HG03097 (cell line): ENCODE results near the gene NTNG1.
"Not testable (repeated sequence)": the region's sequence is repeated elsewhere in the genome, so short reads cannot be mapped to it uniquely, and the experiment has no call there.

Source experiments
- ATAC-seq: cut with Tn5 transposase; IDR thresholded peaks from one replicate; pipeline ENCODE4 v1.9.1; 2021; ENCODE audit not compliant: unreplicated experiment, low FRiP score

The NTNG1 gene

GRCh38 chr1:107194380-107194779 is 53.5 kb downstream of the NTNG1 start:
- no peak for ATAC-seq

GRCh38 chr1:107195476-107195875 is 54.6 kb downstream of the NTNG1 start:
- no peak for ATAC-seq

DNA sequence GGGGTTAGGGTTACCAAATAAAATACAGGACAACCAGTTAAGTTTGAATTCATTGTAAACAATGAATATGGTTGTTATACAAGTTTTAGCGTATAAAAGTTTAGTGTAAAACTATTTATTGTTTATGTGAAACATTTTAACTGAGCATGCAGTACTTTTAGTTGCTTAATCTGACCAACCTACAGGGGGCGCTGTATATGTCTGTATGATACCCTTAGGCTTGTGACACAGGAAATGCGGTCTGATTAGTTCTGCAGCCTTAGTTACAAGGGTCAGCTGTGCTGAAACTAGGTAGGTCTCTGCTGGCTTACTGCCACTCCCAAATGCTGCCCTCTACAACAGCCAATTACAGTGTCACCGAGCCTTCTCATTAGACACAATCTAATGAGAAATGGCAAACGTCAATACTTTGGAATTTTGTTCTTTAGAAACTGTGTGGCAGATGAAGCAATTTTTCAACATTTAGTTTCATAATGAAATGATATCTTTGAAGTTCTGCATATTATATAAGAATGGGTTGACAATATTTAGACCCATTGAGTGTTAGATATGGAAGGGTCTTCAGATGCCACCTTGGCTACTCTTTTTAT is 56.2 kb downstream of the NTNG1 start:
- ATAC-seq: peak; percentile 89

GRCh38 chr1:107198561-107198960 is 57.7 kb downstream of the NTNG1 start:
- ATAC-seq: no peak

DNA sequence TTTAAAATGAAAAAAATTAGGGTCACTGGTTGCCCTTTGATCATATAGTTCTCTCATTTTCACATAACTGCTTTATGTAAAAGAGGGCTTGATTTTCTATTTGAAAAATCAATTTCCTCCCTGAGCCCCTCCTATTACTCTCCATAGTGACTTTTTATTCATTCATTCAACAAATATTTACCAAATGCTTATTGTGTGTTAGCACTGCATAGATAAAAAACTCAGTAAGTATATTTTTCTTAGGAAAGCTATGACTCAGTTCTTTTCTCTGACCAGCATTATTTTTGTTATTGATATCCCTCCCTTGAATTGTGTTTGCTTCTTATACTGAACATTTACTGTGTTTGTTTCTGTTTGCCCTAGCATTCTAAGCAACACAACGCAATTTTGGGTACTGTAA is 59.8 kb downstream of the NTNG1 start:
- no peak for ATAC-seq

DNA sequence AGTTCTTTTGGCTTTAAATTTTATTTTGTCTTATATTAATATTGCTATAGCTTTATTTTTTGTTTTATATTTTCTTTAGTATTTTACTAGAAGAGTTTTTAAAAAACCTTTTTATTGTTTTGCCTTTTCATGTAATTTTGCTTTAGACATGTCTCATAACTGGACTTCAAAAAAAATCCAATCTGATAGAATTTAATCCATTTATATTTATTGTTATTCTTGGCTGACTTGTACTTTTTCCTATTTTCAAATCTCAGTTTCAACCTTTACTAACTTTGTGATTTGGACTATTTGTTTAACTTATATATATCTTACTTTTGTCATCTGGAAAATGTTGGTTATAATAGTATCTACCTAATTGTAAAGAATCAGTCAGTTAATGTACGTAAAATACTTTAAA is 61.2 kb downstream of the NTNG1 start:
- no peak for ATAC-seq

DNA sequence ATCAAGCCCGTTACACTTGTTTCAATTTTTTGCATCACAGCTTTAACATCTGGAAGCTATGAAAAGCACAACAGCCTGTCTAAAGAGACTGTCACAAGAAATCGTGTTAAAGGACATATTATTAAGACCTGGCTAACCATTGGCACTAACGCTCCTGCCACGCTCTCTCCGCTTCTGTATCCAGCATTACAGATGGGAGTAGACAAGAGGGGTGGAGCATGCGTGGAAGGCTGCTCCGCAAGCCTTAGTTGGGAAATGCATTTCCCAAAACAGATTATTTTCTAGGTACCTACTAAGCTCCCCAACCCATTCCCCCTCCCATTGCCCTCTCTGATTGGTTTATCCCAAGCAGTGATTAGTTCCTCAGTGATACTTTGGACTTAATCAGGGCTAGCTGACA is 72.4 kb downstream of the NTNG1 start:
- ATAC-seq: no peak

DNA sequence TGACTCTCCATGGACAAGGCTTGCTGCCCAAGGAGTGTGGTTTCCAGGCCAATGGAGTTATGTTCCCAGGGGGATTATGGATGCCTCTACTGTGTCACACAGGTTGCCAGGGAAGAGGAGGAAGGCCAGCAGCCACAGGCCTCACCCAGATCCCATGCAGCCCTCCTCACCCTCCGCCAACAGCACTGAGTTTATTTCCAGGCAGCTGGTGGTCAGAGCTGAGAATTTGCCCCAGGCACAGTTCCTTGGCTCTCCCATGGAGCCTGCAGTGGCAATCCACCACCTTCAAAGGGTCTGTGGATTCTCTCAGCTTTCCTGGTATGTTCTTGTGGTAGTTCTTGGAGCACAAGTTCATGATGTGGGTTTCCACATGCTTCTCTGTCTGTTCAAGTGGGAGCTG is 79.2 kb downstream of the NTNG1 start:
- no peak for ATAC-seq

- ATAC-seq: no peak
These were observed 84.9 kb downstream of the NTNG1 start for GRCh38 chr1:107225706-107226105.

DNA sequence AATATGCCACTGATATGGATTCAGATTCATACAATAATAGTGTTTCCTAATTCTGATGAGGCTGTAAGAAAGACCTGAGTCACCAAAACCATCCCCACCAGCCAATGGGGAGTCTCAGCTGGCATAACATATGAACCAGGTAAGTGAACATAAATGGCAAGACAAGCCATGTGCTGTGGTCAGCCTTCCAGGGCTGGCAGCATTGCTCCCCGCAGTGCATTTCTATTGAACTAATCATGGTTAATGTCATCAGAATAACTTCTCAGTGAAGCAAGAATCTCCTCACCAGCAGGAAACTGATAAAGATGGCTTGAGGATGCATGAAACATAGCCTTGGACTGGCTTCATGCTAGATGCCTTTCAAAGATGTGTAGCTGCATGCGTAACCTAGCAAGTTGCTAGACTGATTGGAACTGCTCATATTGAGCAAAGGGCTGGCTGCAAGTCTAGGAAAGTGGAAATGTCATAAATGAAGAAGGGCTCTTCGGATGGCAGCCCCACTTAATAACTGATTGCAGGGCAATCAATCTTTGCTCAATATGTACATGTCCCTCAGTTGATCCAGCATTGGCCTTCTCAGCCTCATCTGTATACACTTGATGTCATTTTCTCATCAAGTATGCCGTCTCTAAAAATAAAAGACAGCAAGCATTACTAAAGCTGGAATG is 88.0 kb downstream of the NTNG1 start:
- no peak for ATAC-seq

- ATAC-seq: no peak
These were observed 88.9 kb downstream of the NTNG1 start for GRCh38 chr1:107229711-107230110.

DNA sequence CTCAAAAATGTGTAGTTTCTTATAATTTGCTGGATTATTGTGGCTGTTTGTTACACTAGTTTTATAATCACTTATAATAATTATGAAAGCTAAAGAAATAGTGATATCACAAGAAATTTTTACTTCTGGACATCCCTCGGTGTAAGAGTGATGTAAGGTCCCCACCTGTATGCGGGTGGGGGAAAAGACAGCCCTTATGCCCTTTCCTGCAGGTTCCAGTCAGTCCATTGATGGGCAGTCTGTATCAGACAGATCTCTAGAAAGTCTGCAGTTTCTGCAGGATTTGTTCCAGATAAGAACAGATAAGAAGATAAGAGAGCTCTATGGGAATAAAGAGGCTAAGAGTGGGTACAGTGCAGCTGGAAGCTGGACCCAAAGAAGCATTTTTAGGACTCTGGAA is 89.3 kb downstream of the NTNG1 start:
- ATAC-seq: no peak

- ATAC-seq: no peak
These were observed 90.5 kb downstream of the NTNG1 start for GRCh38 chr1:107231291-107231690.

DNA sequence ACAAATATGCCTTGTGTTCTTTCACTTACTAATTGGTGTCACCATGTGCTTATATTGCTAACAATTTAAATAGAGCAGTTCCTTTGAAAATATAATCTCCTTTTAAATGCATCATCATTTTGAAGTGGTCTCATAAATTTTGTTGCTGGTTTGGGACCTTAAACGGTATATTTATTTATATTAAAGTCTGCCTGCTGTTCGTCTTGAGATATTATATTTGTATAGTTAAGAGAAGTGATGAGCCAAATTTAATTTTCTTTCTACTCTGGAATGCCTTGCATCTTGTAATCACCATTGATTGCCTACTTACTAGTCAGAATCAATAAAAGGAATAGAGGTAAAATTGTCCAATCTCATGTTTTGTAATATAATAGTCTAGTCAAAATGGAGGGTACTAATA is 91.6 kb downstream of the NTNG1 start:
- no peak for ATAC-seq

GRCh38 chr1:107236760-107237159 is 95.9 kb downstream of the NTNG1 start:
- ATAC-seq: not testable (repeated sequence)

GRCh38 chr1:107243461-107243860 is 102.6 kb downstream of the NTNG1 start:
- no peak for ATAC-seq

DNA sequence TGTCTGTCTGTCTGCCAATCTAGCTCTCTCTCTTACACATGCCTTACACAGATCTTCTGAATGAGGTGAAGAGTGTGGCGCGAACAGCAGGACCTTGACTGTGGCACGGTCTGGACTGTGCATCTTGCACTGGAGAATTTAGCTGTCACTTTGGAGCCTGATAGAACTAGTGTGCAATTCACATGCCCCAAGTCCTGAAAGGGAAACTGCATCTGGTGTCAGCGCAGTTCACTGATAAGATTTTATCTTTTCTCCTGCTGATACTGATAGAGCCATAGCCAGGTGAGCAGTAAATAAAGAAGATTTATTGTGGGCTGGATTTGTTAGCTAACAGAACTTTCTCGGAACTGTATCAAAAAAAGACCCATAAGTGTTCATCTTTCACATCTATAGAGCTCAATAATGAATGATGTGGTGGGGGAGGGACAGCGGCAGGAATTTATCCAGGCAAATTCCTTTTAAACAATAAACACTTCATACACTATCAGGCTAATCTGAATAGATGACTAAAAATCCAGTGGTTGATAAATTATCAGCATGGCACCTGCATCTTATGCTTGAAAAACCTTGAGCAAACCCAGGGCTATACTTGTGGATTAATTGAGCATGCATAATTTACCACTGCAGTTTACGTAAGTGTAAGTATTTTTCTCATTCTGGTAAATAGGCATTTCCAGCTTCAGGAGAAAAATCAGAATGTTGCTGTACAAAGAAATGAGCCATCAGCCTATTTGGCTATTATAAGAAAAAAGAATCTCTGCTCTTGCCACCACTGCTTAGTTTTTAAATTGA is 104.1 kb downstream of the NTNG1 start:
- ATAC-seq: no peak

DNA sequence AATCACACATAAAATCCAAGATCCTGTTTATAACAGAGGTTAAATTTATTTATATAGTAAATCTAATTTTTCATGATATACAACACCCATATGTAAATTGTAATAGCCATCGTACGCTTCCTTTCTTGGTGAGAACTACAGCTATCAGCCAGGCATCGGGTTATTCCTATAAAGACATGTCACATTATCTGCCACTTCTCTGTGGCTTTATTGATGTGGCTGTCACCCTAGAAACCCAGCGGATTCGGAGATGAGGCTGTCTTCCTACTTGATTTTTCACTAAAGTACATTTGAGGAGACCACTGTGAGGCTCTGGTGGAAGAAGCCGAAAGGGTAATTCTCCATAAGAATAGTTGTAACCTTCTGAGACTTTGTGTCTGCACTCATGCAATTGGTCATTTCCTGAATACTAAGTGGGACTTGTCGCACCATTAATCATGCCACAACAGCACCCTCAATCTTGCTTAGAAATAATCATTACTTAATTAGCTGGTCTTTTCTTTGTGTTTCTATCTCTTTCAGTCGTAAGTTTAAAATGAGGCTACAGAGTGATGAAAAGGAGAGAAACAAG is 106.0 kb downstream of the NTNG1 start:
- ATAC-seq: no peak

GRCh38 chr1:107247679-107248078 is 106.8 kb downstream of the NTNG1 start:
- no peak for ATAC-seq

DNA sequence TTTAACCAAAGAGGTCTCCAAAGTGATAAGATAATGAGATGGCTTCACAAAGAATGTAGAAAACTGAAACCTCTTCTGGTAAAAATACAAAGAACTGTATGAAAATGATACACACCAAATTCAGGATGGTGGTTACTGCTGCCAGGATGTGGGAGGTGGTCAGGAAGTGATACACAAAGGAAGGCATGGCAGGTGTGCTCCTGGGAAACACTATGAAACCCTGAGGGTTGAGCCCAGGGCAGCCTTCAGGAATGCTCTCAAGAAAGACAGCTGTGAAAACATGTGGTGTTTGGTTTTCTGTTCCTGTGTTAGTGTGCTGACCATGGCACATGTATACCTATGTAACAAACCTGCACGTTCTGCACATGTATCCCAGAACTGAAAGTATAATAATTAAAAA is 109.3 kb downstream of the NTNG1 start:
- no peak for ATAC-seq

GRCh38 chr1:107251083-107251482 is 110.2 kb downstream of the NTNG1 start:
- ATAC-seq: no peak

GRCh38 chr1:107251839-107252238 is 111.0 kb downstream of the NTNG1 start:
- no peak for ATAC-seq
